GM12878 (cell line): ENCODE measurements around the gene E2F2. TPM values are rescaled to one million over a fixed set of nuclear protein-coding genes. Genes with fewer than 3 reads are reported as not detected.

Source experiments
- FOXM1 ChIP-seq: IDR thresholded peaks from 2 replicates; pipeline ENCODE4 v1.6.1; 2012; ENCODE audit warnings: low read depth, mild to moderate bottlenecking, inconsistent platforms, low read length, moderate library complexity
- GATAD2B ChIP-seq: fragments of 450-650 bp; conservative IDR thresholded peaks from 2 replicates; pipeline ENCODE4 v1.6.1; 2017; ENCODE audit warnings: low read depth, mild to moderate bottlenecking, moderate library complexity
- POLR2AphosphoS5 ChIP-seq: IDR thresholded peaks from 2 replicates; pipeline ENCODE4 v1.6.1; 2011; ENCODE audit warnings: mild to moderate bottlenecking, low read length, inconsistent platforms
- SMAD1 ChIP-seq: fragments of 450-650 bp; IDR thresholded peaks from 2 replicates; pipeline ENCODE4 v1.6.1; 2018; ENCODE audit warnings: mild to moderate bottlenecking, low read depth; ENCODE audit not compliant: partially characterized antibody
- ZNF274 ChIP-seq: IDR thresholded peaks from one replicate; pipeline ENCODE4 v1.8.0; 2011; ENCODE audit not compliant: insufficient read length, insufficient read depth
- ZNF384 ChIP-seq: IDR thresholded peaks from 2 replicates; pipeline ENCODE4 v1.6.1; 2012; ENCODE audit warnings: low read depth, mild to moderate bottlenecking, low read length, improper control_type of control experiment, borderline replicate concordance
- polyA plus RNA-seq, 11 experiments: library from polyadenylated mRNA; depleted of rRNA in 4 of 11; unstranded in 6 of 11; stranded (reverse) in 5 of 11; fragments of >200 nt; fragmentation: Nextera tagmentation in 4 of 11; fragmentation: Illumina TruSeq in 1 of 11; extraction: Ambion mirVana in 4 of 11; extraction: Trizol in 1 of 11; gene quantifications; 1 replicate in 1 of 11; 2 replicates in 10 of 11; pipeline versions ENCODE4 v1.2.1 to v1.2.3, GENCODE V29; 2011 to 2016; ENCODE audit warnings: inconsistent platforms in 2 of 11, missing spikeins in 2 of 11, low read depth in 1 of 11
- total RNA-seq, 4 experiments: library from RNA; depleted of rRNA in 3 of 4; stranded (reverse); fragments of >200 nt in 3 of 4; fragmentation: Illumina TruSeq in 1 of 4; extraction: Trizol in 1 of 4; gene quantifications; 2 replicates each; pipeline versions ENCODE4 v1.2.1 to v1.2.3, GENCODE V29; 2013 to 2021
- TF ChIP-seq, protein P1 (sequence below): fragments of 450-650 bp; IDR thresholded peaks from 2 replicates; pipeline ENCODE4 v1.6.1; 2018; ENCODE audit warnings: borderline replicate concordance, mild to moderate bottlenecking; ENCODE audit not compliant: partially characterized antibody
- TF ChIP-seq, protein P2 (sequence below): IDR thresholded peaks from 2 replicates; pipeline ENCODE4 v1.6.1; 2012; ENCODE audit warnings: low read depth, low read length, improper control_type of control experiment
- TF ChIP-seq, protein P3 (sequence below): IDR thresholded peaks from 2 replicates; pipeline ENCODE4 v1.6.1; 2012; ENCODE audit warnings: low read depth, low read length, improper control_type of control experiment

E2F2 gene
- total and polyA plus RNA-seq, 10 of the 15 experiments (the other 5 are each of a cell fraction or from before 2014, with no cell fraction given), result 3.8 to 27.2 (median 14.6) TPM

- TF ChIP-seq, protein P1, sequence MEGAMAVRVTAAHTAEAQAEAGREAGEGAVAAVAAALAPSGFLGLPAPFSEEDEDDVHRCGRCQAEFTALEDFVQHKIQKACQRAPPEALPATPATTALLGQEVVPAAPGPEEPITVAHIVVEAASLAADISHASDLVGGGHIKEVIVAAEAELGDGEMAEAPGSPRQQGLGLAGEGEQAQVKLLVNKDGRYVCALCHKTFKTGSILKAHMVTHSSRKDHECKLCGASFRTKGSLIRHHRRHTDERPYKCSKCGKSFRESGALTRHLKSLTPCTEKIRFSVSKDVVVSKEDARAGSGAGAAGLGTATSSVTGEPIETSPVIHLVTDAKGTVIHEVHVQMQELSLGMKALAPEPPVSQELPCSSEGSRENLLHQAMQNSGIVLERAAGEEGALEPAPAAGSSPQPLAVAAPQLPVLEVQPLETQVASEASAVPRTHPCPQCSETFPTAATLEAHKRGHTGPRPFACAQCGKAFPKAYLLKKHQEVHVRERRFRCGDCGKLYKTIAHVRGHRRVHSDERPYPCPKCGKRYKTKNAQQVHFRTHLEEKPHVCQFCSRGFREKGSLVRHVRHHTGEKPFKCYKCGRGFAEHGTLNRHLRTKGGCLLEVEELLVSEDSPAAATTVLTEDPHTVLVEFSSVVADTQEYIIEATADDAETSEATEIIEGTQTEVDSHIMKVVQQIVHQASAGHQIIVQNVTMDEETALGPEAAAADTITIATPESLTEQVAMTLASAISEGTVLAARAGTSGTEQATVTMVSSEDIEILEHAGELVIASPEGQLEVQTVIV, result peak; percentile 10
- TF ChIP-seq ZNF384 (peak; percentile 92), SMAD1 (no peak), FOXM1 (0 out of 2 replicates have a peak, but pooled peaks have one; percentile 53), POLR2AphosphoS5 (0 out of 2 replicates have a peak, but pooled peaks have one; percentile 14), GATAD2B (no peak), ZNF274 (no peak)
- TF ChIP-seq, protein P2, sequence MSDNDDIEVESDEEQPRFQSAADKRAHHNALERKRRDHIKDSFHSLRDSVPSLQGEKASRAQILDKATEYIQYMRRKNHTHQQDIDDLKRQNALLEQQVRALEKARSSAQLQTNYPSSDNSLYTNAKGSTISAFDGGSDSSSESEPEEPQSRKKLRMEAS, result peak; percentile 60; the same call in 1 of the 2 replicates
- TF ChIP-seq, protein P3, sequence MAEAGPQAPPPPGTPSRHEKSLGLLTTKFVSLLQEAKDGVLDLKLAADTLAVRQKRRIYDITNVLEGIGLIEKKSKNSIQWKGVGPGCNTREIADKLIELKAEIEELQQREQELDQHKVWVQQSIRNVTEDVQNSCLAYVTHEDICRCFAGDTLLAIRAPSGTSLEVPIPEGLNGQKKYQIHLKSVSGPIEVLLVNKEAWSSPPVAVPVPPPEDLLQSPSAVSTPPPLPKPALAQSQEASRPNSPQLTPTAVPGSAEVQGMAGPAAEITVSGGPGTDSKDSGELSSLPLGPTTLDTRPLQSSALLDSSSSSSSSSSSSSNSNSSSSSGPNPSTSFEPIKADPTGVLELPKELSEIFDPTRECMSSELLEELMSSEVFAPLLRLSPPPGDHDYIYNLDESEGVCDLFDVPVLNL, result peak; percentile 90
Measured at GRCh38 chr1:23530747-23531561, at the start of gene E2F2 (continued).
